Measurements from ENCODE around the gene CCDC6. TPM values are rescaled to one million over a fixed set of nuclear protein-coding genes. Genes with fewer than 3 reads are reported as not detected.
A peak's percentile ranks its signal among the peaks of the same experiment; 100 is the strongest.

CCDC6 gene
- polyA plus RNA-seq, 1 donor, result 19.2 TPM

DNA sequence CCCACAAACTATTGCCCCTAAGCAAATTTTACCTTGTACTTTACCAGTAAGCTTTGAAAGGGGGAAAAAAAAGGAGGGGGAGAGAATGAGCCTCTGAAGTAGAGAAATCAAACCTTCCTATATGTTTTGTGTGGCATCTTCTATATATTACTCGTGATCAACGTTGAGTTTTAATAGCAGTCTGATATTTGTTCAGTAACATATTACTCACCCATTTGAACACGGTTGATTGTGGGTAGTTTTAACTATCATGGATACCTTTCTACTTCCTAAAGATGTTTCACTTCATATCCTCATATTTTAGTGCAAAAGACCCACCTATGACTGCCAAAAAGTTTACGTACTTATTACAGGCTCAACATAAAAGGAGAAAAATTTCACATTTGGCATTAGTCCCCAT lies 54.5 kb downstream of the CCDC6 start:
- DNase-seq, result no peak

DNA sequence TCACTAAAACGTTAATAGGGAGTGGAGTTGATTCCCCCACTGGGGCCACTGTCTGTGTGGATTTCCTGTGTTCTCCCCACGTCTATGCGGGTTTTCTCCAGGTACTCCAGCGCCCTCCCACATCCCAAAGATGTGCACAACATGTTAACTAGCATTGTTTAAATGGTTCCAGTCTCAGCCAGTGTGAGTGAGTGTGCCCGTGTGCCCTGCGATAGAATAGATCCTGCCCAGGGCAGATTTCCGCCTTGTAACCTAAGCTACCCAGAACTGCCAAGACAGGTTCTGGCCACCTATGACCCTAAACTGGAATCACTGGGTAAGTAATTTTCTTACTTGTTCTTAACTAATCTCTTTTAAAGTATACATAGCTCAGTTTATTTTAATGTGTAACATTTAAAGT lies 58.5 kb downstream of the CCDC6 start:
- DNase-seq, result no peak

DNA sequence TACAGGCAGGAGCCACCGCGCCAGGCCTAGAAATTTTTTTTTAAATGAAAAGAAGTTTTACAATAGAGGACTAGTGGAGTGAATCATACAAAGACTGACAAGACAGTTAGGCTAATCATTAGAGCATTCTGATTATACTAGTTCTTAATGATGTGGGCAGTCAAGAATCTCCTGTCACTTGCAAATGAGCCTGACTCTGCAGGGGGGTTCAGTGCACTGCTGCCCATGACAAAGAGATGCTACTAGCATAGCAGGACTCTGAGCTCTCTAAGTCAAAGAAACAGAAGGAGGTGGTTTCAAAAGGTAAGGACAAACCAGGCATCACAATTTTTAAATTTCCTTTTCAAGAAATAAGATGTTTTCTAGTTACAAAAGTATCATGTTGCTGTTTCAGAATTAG lies 59.0 kb downstream of the CCDC6 start:
- no peak for DNase-seq

DNA sequence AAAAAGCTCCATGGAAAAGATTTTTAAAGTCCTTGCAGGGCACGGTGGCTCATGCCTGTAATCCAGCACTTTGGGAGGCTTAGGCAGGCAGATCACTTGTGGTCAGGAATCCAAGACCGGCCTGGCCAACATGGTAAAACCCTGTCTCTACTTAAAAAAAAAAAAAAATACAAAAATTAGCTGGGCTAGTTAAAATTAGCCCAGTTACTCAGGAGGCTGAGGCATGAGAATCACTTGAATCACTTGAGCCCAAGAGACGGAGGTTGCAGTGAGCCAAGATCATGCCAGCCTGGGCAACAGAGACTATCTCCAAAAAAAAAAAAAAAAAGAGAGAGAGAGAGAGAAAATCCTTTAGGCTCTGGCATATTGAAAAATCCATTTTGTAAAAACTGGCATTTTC lies 61.9 kb downstream of the CCDC6 start:
- no peak for DNase-seq

DNA sequence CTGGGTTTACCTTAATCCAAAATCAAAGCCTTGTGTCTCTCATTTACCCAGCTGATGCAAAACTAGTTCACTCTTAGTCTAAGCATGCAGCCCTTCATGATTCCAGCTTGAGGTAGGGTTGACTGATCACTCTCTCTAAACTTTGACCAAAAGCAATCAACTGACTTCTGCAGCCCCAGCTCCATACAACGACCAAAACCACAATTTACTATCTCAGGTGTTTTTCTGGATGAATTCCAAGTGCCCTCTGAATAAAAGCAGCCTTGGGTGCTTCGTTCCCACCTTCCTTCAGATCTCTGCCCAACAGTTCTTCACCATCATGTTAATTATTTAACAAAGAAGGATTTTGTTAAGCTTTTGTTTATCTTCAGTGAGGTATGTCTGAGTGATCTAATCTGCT lies 62.6 kb downstream of the CCDC6 start:
- DNase-seq, result no peak

DNA sequence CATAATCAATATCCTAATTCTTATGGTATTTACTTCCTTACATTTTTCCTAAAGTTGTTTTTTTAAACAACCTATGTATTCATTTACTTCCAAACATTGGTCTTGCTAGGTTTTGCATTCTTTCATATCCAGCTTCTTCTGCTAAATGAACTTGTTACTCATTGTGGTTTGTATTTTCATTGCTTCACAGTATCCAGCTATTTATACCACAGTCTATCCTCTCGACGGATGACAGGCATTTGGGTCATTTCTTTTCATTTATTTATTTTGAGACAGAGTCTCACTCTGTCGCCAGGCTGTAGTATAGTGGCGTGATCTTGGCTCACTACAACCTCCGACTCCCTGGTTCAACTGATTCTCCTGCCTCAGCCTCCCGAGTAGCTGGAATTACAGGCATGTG lies 66.8 kb downstream of the CCDC6 start:
- DNase-seq, result no peak

DNA sequence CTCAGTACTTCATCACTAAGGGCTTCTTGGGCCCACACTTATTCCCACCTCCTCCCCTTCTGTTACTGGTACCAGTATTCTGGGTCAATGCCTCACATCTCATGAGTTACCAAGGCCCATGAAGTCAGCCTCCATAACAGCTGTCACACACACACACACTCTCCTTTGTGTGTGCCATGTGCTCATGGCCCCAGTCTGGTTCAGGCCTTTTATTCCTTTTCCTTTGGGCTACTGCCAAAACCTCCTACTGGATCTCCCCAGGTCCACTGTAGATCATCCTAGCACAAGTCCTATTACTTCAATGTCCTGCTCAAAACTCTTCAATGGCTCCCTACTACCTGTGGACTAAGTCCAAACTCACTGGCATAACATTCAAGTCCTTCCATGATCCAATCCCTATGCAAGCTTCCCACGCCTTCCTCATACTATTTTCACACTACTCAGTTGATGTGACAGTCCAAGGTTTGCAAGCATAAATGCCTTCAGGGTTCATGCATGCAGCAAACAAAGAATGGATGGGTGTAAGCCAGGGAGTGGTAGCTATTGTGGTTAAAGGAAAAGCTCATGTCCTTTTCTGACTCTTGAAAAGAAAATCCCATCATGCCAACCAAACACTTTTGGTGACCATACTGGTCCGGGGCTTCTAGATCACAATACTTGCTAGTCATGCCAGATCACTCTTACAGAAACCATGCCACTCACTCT lies 68.1 kb downstream of the CCDC6 start:
- DNase-seq, result no peak

DNA sequence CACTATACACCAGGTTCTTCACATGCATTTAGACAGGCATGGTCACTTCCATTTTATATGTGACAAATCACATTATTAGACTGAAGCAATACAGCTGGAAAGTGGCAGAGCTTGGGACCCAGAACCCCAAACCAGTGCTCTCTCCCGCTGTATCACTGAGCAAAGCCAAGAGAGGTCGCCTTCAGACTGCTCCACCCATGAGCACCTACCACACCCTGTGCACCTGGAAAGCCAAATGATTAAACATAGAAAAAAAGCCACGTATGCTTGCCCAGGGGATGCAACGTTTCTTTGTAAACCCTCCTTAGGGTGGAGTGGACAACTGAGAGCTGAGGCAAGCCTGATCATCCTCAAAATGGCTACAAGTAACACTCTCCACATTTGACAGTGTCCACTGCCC lies 72.5 kb downstream of the CCDC6 start:
- DNase-seq, result no peak

DNA sequence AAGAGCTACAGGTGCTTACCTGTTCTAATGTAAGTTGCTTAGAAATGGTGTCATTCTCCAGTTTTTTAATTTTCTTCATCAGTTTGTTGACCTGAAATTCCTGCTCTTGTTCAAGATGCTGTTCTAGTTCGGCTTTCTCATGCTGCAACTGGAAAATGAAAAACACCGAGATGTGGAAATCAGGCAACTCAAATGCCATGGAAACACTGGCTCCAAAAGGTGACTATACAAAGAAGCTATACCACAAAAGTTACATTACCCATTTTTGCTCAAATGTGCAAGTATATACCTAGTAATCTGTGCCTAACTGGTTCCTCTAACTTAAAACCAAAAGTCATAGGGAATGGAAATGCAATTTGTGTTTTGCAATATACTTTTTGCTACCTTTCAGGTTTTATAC lies 73.8 kb downstream of the CCDC6 start:
- no peak for DNase-seq

DNA sequence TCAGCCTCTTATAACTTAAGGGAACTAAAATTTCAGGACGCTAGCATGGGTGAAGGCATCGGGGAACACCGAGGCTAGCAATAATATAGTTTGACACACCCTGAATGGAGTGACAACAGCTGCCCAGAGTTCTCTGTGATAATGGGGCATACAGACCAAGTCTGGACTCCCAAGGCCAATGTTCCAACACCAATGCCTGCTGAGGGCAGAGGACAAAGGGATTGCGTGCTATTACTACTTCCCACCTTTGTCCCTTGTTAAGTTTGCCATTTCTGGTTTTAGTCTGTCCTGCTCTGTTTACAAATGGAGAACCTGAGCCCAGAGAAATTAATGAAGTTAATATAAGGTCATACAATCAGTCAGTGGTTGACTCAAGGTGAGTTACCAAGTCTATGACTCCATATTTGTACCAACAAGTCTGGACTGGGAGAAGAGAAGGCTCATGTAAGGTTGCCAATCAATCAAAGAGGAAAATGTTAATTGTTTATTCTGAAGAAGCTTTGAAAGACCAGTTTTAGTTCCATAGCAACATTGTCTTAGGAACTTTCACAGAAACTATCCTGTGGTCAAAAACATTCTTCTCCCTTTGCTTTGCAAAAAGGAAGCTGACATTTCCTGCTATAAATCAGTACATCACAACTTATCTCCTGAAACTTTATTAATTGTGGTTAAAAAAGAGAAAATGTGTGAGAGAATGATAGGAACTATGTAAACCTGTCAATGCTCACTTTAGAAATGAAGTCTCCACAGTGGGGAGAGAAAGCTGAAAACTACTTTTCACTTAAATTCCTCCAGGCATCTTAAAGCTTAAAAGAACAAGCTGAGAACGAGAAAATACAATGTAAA lies 74.5 kb downstream of the CCDC6 start:
- no peak for DNase-seq

DNA sequence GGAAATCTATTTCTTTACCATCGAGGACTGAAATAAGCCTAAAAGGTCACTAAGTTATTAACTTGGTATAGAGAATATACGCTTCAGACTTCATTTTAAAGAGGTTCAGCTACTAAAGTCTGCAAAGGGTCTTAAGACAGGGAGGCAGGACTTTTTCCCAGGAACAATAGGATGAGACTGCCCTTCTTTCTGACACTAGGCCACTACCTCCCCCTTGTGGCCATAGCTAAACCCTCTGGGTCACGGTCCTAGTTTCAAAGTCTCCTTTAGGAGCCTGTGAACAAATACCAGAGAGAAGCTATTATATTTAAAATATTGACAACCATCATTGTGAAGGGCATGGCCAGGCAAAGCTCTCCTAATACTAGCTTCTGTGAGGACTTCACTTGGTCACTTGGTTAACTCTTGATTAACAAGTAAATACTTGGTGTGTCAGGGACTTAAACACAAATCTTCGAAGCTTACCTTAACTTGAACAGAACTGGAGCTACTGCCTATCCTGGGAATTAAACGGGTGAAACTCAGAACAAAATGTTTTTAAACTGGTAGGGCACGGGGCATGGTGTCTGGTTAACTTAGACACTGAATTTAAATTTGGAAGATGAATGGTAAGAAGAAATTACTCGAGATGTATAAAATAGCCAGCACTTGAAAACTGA lies 75.6 kb downstream of the CCDC6 start:
- peak; percentile 32 for DNase-seq

DNA sequence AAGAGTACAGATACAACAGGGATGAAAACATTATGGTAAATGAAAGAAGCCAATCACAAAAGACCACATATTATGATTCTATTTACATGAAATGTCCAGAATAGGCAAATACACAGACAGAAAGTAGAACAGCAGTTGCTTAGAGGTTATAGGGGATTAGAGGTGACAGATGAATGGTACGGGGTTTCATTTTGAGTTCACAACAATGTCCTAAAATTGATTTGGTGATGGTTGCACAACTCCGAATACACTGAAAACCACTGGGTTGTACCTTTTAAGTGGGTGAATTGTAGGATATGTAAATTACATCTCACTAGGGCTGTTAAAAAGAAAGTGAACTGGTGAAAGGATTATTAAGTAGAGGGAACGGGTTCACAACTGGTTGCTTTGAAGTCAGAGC lies 76.8 kb downstream of the CCDC6 start:
- no peak for DNase-seq

DNA sequence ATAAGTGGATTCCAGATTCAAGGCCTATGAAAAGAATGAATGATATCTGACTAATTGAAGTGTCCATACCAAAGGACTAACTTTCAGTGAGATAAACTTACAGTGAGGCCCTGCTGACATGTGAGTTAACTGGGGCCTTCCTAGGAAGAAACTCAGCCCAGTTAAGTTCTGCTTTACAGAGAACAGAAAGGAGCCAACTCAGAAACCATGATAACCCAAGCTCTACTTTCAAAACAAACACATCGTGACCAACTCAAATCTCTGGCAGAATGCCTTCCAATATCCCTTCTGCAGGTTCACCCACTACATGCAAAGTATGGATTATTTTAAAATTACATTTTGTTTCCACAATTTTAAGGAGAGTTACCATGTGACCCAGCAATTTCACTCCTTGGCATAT lies 77.3 kb downstream of the CCDC6 start:
- peak; percentile 9 for DNase-seq

DNA sequence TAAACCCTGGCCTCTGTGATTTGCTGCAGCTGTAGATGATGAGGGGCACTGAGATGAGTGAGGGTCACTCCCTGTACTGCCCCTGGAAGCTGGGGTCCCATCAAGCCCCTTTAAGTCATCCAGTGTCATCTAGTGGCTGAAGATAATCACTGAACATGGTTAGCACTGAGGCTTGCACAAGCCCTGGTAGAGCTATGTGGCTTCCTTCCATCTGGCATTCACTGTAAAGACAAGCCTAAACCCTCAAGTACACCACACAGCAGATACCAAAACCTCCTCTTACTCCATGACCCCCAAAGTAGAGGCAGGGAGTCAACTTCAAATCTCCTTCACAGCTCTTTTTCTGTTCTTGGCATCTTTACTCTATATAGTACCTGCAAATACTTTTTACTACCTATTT lies 80.4 kb downstream of the CCDC6 start:
- DNase-seq, result no peak

DNA sequence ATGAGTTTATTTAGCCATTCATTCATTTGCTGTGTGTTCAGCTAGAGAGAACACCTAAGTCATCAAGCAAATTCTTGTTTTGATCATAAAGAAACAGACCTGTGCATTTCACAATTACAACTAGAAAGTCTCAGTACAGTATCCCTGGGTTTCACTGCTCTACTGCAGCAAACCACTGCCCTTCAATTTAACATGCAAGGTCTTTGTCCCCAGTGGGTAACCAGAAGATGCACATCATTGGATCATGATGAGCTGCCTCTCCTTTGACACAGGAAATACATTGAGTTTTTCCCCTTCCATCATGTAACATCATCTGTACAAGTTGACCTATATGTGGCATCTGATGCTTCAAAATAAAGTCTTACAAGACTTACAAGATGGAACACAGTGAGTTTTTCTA lies 82.6 kb downstream of the CCDC6 start:
- DNase-seq, result no peak

DNA sequence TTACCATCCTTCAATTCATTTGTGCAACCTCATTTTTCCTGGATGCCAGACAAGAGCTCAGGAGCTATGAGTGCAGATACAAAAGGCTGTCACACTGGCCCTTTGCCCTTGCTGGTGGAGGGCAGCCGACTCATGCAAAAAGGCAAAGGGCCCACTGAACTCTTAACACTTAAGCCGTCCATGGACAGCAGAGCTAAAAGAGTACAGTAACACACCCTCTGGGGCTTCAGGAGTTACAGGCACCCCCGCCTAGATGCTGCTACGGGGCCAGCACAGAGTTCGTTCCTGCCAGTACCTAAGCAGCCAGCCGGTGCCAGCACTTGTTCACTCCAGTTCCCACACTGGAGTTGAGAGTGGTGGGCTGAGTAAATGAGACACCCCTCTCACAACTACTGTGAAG lies 83.2 kb downstream of the CCDC6 start:
- DNase-seq, result no peak

DNA sequence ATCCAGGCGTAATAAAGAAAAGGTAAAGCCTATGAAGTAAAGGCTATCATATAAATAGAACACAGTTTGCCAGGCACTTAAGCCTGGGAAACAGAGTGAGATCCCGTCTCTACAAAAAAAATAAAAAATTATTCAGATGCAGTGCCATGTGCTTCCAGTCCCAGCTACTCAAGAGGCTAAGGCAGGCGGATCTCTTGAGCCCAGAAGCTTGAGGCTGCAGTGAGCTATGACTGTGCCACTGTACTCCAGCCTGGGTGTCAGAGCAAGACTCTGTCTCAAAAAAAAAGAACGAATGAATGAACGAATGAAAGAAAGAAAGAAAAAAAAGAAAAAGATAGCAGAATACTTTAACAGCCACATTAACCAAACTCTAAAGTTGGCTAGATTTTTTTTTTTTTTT lies 85.9 kb downstream of the CCDC6 start:
- DNase-seq, result no peak

DNA sequence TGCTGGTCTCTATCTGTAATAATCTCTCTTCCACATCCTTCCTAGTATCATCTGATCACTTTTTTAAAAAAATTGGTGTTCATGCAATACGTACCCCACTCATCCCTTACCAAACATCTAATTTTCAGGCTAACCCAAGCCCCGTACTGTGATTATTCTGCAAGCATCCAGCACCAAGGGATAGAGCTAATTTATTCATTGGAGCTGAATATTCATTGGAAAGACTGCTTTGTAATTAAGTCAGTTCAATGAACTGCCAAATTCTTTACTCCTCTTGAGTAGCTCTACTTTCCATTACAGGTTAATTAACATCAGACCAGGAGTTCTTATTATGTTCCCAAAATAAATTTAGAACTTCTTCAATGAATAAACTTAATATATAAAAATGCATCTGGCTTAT lies 86.7 kb downstream of the CCDC6 start:
- DNase-seq, result no peak

DNA sequence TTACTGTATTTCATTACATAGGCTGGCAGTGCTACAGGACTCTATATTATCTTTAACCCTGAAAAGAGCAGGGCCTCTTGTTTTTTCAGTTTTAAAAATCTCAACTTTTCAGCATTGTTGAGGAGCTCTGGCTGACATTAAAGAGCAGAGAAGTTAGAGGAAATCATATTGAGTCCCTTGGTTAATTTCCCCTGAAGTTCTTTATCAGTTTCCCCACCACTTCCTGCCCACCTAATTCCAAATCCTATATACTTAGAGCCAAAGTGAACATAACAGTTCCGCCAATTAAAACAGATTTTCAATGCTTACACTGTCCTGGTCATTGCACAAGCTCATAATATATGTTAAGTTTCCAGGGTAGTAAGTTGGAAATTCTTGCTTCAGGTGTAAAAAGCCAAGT lies 87.1 kb downstream of the CCDC6 start:
- no peak for DNase-seq

DNA sequence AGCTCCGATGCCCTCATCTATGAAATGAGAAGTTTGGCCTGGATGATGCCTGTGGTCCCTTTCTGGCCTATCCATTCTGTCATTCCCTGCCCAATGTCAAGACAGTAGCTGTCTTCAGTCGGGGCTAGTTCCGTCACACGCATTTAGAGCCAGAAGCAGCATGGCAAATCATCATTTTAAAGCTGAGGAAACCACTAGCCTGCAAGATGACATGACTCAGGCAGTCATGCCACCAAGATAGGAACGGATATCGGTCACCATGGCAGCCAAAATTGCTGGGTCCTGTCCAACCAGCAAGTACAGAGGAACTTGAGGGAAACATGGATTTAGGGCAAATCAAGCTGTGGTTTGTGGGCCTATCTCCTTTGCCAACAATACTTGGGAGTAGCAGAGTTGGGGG lies 88.6 kb downstream of the CCDC6 start:
- DNase-seq, result no peak

DNA sequence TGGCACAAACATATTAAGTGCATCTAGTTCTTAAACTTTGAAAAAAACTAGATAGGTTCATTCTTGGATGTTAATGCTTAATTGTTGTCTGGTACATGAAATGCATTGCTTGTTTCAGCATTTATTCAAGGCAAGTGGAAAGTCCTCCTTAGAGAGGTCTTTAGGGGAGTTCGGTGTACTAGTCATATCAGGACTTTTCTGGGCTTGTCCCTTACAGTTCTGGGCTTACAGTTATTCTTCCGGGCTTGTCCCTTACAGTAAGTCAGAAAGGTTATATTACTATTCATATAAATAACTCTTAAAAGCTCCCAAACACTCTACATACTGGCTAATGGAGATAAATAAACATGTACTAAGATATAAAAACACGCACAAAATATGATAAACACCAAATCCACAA lies 91.5 kb downstream of the CCDC6 start:
- no peak for DNase-seq

DNA sequence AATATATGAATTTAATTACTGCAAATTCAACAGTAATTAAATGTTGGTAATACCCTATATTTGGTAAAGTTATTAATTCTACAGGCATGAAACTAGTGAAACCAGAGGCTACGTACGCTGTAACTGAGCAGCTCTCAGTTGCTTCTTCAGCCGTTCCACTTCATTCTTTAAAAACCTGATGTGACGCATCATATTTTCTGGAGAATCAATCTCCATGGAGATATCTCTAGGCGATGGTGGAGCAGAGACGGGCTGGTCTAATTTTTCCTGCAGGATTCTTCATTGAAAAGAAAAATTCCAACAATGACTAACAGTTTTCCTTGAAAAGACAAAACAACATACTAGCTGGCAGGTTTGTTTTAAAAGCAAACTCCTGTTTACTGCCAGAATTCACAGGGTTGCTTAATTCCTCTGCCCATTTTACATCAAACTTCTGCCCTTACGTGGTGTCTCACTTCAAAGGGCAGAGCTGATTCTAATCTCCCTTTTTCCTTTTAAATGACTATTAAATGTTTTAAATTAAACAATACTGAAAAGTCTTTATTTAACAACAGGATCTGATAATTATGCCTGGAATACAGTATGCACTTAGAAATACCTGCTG lies 93.7 kb downstream of the CCDC6 start:
- DNase-seq, result no peak

DNA sequence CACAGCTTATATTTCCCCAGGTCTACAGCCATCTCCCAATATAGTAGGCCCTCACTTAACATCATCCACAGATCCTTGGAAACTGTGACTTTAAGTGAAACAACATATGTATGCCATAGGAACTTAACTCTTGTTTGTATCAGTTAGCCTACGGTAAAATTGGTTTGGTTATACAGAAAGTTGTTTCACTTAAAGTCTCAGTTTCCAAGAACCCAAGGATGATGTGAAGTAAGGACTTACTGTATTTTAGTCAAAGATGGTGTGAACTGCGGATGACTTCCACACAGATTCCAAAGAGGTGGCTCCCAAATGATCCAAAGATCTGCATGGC lies 96.7 kb downstream of the CCDC6 start:
- no peak for DNase-seq
